Neural cell (in vitro differentiated cells): Measurements from ENCODE around the gene CDHR4.

Experiments used
- CTCF ChIP-seq: fragments of 450-650 bp; IDR thresholded peaks from 2 replicates; pipeline ENCODE4 v1.5.1; 2014; ENCODE audit warnings: antibody characterized with exemption, mild to moderate bottlenecking, moderate library complexity; ENCODE audit not compliant: poor library complexity, severe bottlenecking
- EP300 ChIP-seq: fragments of 450-650 bp; conservative IDR thresholded peaks from 2 replicates; pipeline ENCODE4 v1.6.1; 2014; ENCODE audit warnings: antibody characterized with exemption, mild to moderate bottlenecking, moderate library complexity; ENCODE audit not compliant: poor library complexity, severe bottlenecking
- EZH2 ChIP-seq: fragments of 200-600, 300-800 bp; shearing (Covaris generic), sonication (generic); IDR thresholded peaks from 2 replicates; pipeline ENCODE4 v1.6.1; 2014; ENCODE audit warnings: antibody characterized with exemption, low read length, borderline replicate concordance, mild to moderate bottlenecking; ENCODE audit not compliant: insufficient read depth, poor library complexity, severe bottlenecking
- MXI1 ChIP-seq: fragments of 450-650 bp; conservative IDR thresholded peaks from 2 replicates; pipeline ENCODE4 v1.6.1; 2014; ENCODE audit warnings: antibody characterized with exemption, mild to moderate bottlenecking; ENCODE audit not compliant: poor library complexity, severe bottlenecking
- POLR2AphosphoS5 ChIP-seq: IDR thresholded peaks from 2 replicates; pipeline ENCODE4 v1.6.1; 2012
- RAD21 ChIP-seq: fragments of 450-650 bp; conservative IDR thresholded peaks from 2 replicates; pipeline ENCODE4 v1.6.1; 2014; ENCODE audit warnings: antibody characterized with exemption, mild to moderate bottlenecking, moderate library complexity
- TF ChIP-seq, protein P1 (sequence below): IDR thresholded peaks from 2 replicates; pipeline ENCODE4 v1.6.1; 2012; ENCODE audit warnings: borderline replicate concordance

- peak; percentile 92 for TF ChIP-seq CTCF
- no peak for TF ChIP-seq EZH2
- no peak for TF ChIP-seq EP300
- TF ChIP-seq RAD21, result peak; percentile 86
- no peak for TF ChIP-seq POLR2AphosphoS5
- TF ChIP-seq, protein P1, sequence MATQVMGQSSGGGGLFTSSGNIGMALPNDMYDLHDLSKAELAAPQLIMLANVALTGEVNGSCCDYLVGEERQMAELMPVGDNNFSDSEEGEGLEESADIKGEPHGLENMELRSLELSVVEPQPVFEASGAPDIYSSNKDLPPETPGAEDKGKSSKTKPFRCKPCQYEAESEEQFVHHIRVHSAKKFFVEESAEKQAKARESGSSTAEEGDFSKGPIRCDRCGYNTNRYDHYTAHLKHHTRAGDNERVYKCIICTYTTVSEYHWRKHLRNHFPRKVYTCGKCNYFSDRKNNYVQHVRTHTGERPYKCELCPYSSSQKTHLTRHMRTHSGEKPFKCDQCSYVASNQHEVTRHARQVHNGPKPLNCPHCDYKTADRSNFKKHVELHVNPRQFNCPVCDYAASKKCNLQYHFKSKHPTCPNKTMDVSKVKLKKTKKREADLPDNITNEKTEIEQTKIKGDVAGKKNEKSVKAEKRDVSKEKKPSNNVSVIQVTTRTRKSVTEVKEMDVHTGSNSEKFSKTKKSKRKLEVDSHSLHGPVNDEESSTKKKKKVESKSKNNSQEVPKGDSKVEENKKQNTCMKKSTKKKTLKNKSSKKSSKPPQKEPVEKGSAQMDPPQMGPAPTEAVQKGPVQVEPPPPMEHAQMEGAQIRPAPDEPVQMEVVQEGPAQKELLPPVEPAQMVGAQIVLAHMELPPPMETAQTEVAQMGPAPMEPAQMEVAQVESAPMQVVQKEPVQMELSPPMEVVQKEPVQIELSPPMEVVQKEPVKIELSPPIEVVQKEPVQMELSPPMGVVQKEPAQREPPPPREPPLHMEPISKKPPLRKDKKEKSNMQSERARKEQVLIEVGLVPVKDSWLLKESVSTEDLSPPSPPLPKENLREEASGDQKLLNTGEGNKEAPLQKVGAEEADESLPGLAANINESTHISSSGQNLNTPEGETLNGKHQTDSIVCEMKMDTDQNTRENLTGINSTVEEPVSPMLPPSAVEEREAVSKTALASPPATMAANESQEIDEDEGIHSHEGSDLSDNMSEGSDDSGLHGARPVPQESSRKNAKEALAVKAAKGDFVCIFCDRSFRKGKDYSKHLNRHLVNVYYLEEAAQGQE, result no peak
- TF ChIP-seq MXI1, result peak; percentile 47
Observed at GRCh38 chr3:49839193-49839809, 39.6 kb upstream of the CDHR4 start.
